Dedifferentiated amniotic fluid mesenchymal stem cell (primary cell): ENCODE measurements around the gene NYNRIN.
"Not testable (repeated sequence)": the region's sequence is repeated elsewhere in the genome, so short reads cannot be mapped to it uniquely, and the experiment has no call there.

Experiments
- DNase-seq: peaks from one replicate; pipeline ENCODE4 v3.0.0-alpha.2; 2016; ENCODE audit errors: extremely low spot score

The NYNRIN gene

GRCh38 chr14:24431569-24432258 is 32.9 kb downstream of the NYNRIN start:
- DNase-seq: peak; percentile 95

DNA sequence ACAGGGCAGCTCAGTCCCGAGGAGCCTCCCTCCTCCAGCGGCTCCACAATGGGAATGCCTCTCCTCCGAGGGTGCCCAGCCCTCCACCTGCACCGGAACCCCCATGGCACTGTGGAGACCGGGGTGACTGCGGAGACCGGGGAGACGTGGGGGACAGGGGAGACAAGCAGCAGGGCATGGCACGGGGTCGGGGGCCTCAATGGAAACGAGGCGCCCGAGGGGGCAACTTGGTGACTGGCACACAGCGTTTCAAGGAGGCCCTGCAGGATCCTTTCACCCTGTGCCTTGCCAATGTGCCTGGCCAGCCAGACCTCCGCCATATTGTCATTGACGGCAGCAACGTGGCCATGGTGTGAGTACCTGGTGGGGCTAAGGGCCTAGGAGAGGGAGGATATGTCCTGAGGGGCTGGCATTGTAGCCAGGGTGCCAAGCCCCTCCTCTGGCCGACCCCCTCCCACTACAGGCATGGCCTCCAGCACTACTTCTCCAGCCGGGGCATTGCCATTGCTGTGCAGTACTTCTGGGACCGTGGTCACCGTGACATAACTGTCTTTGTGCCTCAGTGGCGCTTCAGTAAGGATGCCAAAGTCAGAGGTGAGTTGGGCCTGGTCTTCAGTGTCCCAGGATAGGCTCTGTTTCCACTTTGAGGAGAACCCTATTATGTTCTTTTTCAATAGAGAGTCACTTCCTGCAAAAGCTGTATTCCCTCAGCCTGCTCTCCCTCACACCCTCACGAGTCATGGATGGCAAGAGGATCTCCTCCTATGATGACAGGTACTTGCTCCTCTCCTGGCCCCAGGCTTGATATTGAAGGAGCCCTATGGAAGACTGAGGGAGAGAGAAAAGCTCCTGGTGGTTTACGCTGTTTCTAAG is 33.7 kb downstream of the NYNRIN start:
- no peak for DNase-seq

DNA sequence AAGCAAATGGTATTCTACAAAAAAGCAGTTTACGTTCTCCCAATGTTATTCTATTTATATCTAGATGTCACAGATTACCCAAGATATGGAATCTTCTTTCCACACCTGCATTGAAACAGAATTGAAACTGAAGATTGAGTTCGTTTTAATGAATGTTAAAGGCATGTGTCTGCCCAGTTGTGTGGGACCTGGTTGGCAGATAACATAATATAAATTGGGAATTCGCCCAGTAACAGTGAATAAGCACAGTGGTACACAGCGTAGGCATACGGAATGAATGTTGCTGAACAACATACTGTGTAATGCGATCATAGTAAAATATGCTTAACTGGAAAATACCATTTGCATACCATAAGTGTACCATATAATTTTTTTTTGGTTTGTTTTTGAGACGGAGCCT is 35.2 kb downstream of the NYNRIN start:
- DNase-seq: no peak

DNA sequence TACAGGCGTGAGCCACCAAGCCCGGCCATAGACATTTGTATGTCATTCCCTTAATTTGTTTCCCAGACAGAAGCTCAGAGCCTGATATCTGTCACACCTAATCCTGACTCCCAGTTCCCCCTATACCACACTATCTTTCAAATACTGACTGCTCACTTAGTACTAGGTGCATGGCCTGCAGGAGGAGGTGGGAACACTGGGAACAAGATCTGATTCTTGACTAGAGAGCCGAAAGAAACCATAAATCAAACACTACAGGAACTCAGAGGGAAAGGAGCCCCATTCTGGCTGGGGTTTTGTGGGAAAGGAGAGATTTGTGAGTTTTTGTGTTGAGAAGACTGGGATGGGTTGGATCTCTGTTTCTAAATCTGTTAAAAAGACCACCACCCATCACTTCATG is 35.9 kb downstream of the NYNRIN start:
- DNase-seq: no peak

DNA sequence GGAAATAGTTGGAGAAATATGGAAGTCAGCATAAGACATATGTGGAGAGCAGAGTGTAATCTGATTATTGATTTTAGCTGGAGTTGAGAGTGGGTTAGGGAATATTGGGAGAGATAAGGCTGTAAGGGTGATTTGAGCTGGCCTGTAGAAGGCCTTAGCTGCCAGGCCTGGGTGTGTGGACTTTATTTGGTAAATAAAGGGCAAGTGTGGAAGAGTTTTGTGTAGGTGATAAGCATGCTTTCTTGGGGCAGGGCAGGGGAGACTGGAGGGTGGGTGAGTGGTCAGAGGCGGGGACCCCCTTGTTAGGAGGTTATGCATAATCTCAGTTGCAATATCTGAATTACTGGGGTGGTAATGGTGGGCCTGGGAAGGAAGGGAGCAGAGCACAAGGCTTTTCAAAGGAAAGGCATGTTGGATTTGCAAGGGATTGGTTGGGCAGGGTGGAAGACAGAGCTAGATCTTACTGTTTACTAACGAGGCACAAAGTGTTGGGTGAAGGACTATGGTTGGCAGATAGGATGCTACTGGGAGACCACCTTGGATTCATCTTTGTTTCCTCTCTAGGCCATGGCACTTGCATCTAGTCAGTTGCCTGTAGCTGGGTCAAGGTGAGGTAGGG is 36.5 kb downstream of the NYNRIN start:
- DNase-seq: no peak

- DNase-seq: no peak
Measured at GRCh38 chr14:24435998-24436354, 37.2 kb downstream of the NYNRIN start.

- DNase-seq: peak; percentile 40
Measured at GRCh38 chr14:24436355-24437019, 37.7 kb downstream of the NYNRIN start.

DNA sequence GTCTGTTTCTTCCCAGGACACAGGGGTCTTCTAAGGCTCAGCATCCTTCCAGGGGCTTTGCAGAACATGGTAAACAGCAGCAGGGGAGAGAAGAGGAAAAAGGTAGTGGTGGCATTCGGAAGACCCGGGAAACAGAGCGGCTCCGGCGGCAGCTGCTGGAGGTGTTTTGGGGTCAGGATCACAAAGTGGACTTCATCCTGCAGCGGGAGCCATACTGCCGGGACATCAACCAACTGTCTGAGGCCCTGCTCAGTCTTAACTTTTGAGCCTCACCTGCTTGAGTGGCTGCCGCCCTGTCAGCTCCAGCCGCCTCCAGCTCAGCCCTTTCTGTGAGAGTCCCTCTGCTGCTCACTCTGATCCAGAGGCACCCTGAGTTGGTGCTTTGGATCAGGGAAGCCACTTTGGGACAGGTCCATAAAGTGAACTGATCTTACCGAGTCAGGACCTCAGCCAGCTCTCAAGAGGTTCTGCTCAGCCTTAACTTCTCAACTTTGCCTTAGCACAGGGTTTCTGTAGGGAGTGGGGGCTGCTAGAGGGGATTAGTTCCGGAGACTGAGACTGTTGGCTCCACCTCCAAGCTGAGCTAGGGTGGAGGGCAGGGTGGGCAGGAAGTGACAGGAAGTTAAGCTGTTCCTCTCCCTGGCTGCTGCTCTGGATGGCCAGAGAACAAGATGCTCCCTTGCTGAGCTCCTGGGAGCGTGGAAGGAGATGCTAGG is 38.4 kb downstream of the NYNRIN start:
- DNase-seq: no peak

DNA sequence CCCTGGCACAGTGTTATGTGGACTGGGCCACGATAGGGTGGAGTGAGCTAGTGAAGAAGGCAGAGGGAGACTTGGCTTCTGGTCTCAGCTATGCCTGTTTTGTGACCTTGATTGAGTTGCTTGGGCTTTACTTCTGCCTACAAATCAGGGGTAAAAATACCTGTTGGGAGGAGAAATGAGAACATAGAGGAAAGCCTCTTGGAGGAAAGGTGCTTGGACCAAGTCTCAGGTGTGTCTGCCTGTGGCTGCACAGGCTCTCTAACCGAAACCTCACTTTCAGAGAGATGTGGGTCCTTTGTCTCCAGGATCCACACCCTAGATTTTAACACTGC is 38.9 kb downstream of the NYNRIN start:
- no peak for DNase-seq

- no peak for DNase-seq
Measured at GRCh38 chr14:24438223-24439097, 39.7 kb downstream of the NYNRIN start.

DNA sequence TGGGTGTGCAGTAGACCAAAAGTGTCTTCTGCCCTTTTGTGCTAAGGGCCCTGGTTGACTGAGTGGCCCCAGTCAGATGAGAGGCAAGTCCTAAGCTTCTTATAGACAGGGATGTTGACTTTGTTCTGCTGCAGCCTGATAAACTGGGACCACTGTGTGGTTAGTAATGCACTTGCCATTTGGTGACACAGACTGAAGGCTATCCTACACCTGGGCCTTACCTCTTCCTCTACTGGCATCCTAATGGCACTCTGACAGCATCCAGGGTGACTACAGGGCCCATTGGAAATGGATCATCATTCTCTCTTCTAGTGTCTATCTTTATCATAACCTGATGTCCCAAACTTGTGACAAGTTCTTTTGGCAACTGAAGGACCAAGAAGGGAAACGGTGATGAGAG is 40.5 kb downstream of the NYNRIN start:
- no peak for DNase-seq

- DNase-seq: no peak
Measured at GRCh38 chr14:24439830-24440605, 41.2 kb downstream of the NYNRIN start.

DNA sequence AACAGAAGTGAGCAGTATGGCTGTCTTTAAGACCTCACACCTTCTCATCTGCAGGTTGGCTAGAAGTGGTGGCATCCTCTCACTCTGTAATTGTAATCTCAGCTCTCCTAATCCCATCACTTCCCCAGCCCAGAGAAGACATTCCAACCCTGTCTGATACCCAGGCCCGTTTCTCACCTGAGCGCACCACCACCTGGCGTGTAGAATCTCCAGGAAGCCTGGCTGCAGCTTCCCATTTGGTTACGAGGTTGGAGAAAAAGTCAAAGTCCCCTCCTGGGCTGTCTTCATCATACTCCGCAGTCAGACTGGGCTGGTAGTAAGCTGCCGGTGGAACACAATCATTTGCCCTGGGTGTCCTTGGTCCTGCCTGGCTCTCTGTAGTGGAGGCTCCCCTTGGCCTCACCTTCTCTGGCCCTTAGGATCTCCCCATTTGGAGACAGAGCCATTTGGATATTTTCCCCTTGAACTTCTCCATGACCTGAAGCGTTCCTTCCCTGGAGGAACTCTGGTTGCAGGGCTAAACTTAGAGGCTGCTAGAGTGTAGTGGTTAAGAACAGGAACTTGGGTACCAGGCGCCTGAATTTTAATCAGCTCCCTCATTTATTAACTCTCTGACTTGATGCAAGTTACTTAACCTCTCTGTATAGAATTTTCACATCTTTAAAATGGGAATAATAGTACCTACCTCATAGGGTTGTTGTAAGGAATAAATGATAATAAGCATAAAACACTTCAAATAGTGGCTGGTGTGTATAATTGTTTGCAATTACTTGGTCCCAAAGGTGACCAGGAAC is 42.0 kb downstream of the NYNRIN start:
- no peak for DNase-seq

DNA sequence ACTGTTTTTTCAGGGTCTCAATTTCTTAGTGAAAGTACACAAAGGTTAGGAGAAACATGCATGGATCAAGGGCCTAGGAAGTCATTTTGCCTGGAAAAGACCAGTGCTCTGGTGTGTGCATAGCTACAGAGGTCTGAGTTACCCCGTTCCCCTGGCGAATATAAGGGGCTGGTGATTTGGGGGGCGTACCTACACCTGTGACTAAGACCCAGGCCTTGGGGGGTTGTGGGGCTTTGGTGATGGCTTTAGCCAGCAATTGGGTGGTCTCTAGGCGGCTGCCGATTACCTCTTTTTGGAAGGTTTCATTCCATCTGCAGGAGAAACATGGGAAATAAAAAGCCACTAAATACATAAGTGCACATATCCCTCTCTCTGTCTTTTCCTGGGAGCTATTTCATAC is 42.7 kb downstream of the NYNRIN start:
- DNase-seq: no peak

DNA sequence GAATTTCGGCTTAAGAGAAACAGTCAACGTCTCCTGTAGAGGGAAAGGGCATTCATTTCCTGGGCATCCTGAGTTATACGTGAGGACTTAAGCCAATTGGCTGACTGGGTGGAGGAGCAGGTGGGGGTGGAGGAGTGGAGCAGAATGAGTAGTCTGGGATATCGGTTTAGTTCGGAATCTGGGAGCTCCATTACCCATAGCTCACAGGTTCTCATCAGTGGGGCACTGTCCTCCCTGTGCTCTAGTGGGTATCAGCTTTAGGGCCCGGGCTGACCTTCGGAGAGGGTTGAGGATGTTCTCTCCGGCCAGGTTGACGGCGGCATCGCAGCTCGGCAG is 43.1 kb downstream of the NYNRIN start:
- DNase-seq: no peak

GRCh38 chr14:24442240-24443052 is 43.6 kb downstream of the NYNRIN start, which contains the start of gene SDR39U1:
Gene SDR39U1, minus strand, starts transcription at chr14:24442776. Its CDS starts 7 bp downstream, at chr14:24442769.
- peak; percentile 97 for DNase-seq

GRCh38 chr14:24443053-24443665 is 44.4 kb downstream of the NYNRIN start:
- no peak for DNase-seq

DNA sequence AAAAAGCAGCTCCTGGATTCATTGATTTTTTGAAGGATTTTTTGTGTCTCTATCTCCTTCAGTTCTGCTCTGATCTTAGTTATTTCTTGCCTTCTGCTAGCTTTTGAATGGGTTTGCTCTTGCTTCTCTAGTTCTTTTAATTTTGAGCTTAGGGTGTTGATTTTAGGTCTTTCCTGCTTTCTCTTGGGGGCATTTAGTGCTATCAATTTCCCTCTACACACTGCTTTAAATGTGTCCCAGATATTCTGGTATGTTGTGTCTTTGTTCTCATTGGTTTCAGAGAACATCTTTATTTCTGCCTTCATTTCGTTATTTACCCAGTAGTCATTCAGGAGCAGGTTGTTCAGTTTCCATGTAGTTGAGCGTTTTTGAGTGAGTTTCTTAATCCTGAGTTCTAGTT is 52.0 kb downstream of the NYNRIN start:
- DNase-seq: not testable (repeated sequence)
